Loucy (cell line): Measurements from ENCODE around the gene SIPA1.

Source experiments
- CTCF ChIP-seq: fragments of 200-600 bp; sonication (generic); conservative IDR thresholded peaks from 2 replicates; pipeline ENCODE4 v1.5.1; 2014; ENCODE audit warnings: mild to moderate bottlenecking, antibody characterized with exemption, low read length
- EZH2phosphoT487 ChIP-seq: fragments of 200-600 bp; IDR thresholded peaks from 2 replicates; pipeline ENCODE4 v1.6.1; 2018; ENCODE audit warnings: antibody characterized with exemption, mild to moderate bottlenecking, moderate library complexity, borderline replicate concordance

GRCh38 chr11:65672982-65673381 is 35.1 kb downstream of the SIPA1 start:
- no peak for TF ChIP-seq CTCF
- TF ChIP-seq EZH2phosphoT487, result no peak
